Mesendoderm (in vitro differentiated cells): ENCODE results near the gene WFIKKN2.

Source experiments
- DNase-seq: peaks from one replicate; pipeline ENCODE4 v3.0.0; 2013
- H2AK5ac ChIP-seq: 2 replicates; pipeline ENCODE4 v1.6.1; 2013; ENCODE audit warnings: low read length, inconsistent platforms
- H2BK120ac ChIP-seq: 2 replicates; pipeline ENCODE4 v1.6.1; 2013; ENCODE audit warnings: low read depth, mild to moderate bottlenecking, low read length, moderate library complexity, mixed read lengths
- H2BK15ac ChIP-seq: replicated peaks from 2 replicates; pipeline ENCODE4 v1.6.1; 2013; ENCODE audit warnings: low read depth, mild to moderate bottlenecking, moderate library complexity
- H2BK5ac ChIP-seq: 2 replicates; pipeline ENCODE4 v1.6.1; 2013; ENCODE audit warnings: low read length, inconsistent platforms
- H3K18ac ChIP-seq: 2 replicates; pipeline ENCODE4 v1.6.1; 2013; ENCODE audit warnings: mild to moderate bottlenecking, low read length, mixed read lengths
- H3K23ac ChIP-seq: one replicate; pipeline ENCODE4 v1.6.1; 2013; ENCODE audit warnings: low read length
- H3K27ac ChIP-seq: 2 replicates; pipeline ENCODE4 v1.5.1; 2013; ENCODE audit warnings: low read depth, mild to moderate bottlenecking, inconsistent platforms, low read length, moderate library complexity
- H3K27me3 ChIP-seq: 2 replicates; pipeline ENCODE4 v1.6.1; 2013; ENCODE audit warnings: low read length, control low read depth, mild to moderate bottlenecking, inconsistent platforms; ENCODE audit not compliant: insufficient read depth, poor library complexity
- H3K36me3 ChIP-seq: 2 replicates; pipeline ENCODE4 v1.6.1; 2013; ENCODE audit warnings: low read length, inconsistent platforms; ENCODE audit not compliant: control insufficient read depth, insufficient read depth
- H3K4ac ChIP-seq: one replicate; pipeline ENCODE4 v1.6.1; 2013; ENCODE audit warnings: low read depth, mild to moderate bottlenecking, low read length, moderate library complexity
- H3K4me1 ChIP-seq: 2 replicates; pipeline ENCODE4 v1.6.1; 2013; ENCODE audit warnings: low read depth, low read length, inconsistent platforms; ENCODE audit not compliant: control insufficient read depth
- H3K4me2 ChIP-seq: 2 replicates; pipeline ENCODE4 v1.6.1; 2013; ENCODE audit warnings: low read length
- H3K4me3 ChIP-seq: 2 replicates; pipeline ENCODE4 v1.5.1; 2013; ENCODE audit warnings: mild to moderate bottlenecking, low read length
- H3K56ac ChIP-seq: one replicate; pipeline ENCODE4 v1.6.1; 2013; ENCODE audit warnings: low read length
- H3K79me1 ChIP-seq: 2 replicates; pipeline ENCODE4 v1.6.1; 2013; ENCODE audit warnings: low read length, inconsistent platforms
- H3K79me2 ChIP-seq: 2 replicates; pipeline ENCODE4 v1.6.1; 2013; ENCODE audit warnings: mild to moderate bottlenecking, low read length; ENCODE audit not compliant: control insufficient read depth, insufficient read depth
- H3K9ac ChIP-seq: 2 replicates; pipeline ENCODE4 v1.6.1; 2013; ENCODE audit warnings: low read length, inconsistent platforms
- H4K5ac ChIP-seq: one replicate; pipeline ENCODE4 v1.6.1; 2013; ENCODE audit warnings: low read length
- H4K8ac ChIP-seq: one replicate; pipeline ENCODE4 v1.6.1; 2013; ENCODE audit warnings: low read depth, mild to moderate bottlenecking, control low read depth, low read length, moderate library complexity
- WGBS: extraction: QIAGEN DNeasy Blood & Tissue Kit; methylation state at CpG from one replicate; pipeline ENCODE4 v1.1.7; 2013; ENCODE audit warnings: low lambda C conversion rate, missing lambda C conversion rate; ENCODE audit not compliant: insufficient coverage; ENCODE audit errors: extremely low coverage; 5-methylcytosine and 5-hydroxymethylcytosine counted together

Gene WFIKKN2

GRCh38 chr17:50877838-50878237, 42.5 kb downstream of the WFIKKN2 start:
- Histone ChIP-seq H3K56ac (no peak overlapping the region), H3K4me2 (no peak overlapping the region), H3K9ac (no peak overlapping the region), H2BK120ac (no peak overlapping the region), H3K79me1 (no peaks in the 10 kb centered on the region), H4K5ac (no peak overlapping the region), H3K4me1 (no peaks in the 10 kb centered on the region), H4K8ac (no peak overlapping the region), H3K23ac (no peak overlapping the region), H3K18ac (no peak overlapping the region), H2BK15ac (no peak overlapping the region), H3K27me3 (no peaks in the 10 kb centered on the region), H3K27ac (no peak overlapping the region), H2BK5ac (no peak overlapping the region), H3K4ac (no peak overlapping the region), H2AK5ac (no peak overlapping the region), H3K4me3 (no peak overlapping the region), H3K36me3 (no peaks in the 10 kb centered on the region), H3K79me2 (no peaks in the 10 kb centered on the region)
- no peak for DNase-seq
- WGBS, result no CpG with 5 or more reads among the region's 1 CpG

- H2AK5ac ChIP-seq, result no peak overlapping the region
- no peaks in the 10 kb centered on the region for H3K4me1 ChIP-seq
- no peaks in the 10 kb centered on the region for H3K79me1 ChIP-seq
- H3K23ac ChIP-seq, result no peak overlapping the region
- no CpG with 5 or more reads among the region's 5 CpGs for WGBS
- H3K36me3 ChIP-seq, result no peaks in the 10 kb centered on the region
- no peaks in the 10 kb centered on the region for H3K27me3 ChIP-seq
- no peak overlapping the region for H2BK120ac ChIP-seq
- H4K8ac ChIP-seq, result no peak overlapping the region
- H3K4ac ChIP-seq, result no peak overlapping the region
- DNase-seq, result no peak
- no peak overlapping the region for H3K4me3 ChIP-seq
- H3K27ac ChIP-seq, result no peak overlapping the region
- no peak overlapping the region for H4K5ac ChIP-seq
- H3K56ac ChIP-seq, result no peak overlapping the region
- no peak overlapping the region for H3K9ac ChIP-seq
- no peak overlapping the region for H3K4me2 ChIP-seq
- H3K18ac ChIP-seq, result no peak overlapping the region
- H3K79me2 ChIP-seq, result no peaks in the 10 kb centered on the region
- H2BK15ac ChIP-seq, result no peak overlapping the region
- H2BK5ac ChIP-seq, result no peak overlapping the region
Measured at GRCh38 chr17:50879086-50879485, 43.7 kb downstream of the WFIKKN2 start.

GRCh38 chr17:50881182-50881581, 45.8 kb downstream of the WFIKKN2 start:
- Histone ChIP-seq H3K4me3 (no peak overlapping the region), H3K4me1 (peaks cover 2% of the 10 kb centered on the region), H2AK5ac (no peak overlapping the region), H3K36me3 (no peaks in the 10 kb centered on the region), H3K23ac (no peak overlapping the region), H3K27me3 (no peaks in the 10 kb centered on the region), H3K79me2 (no peaks in the 10 kb centered on the region), H3K56ac (no peak overlapping the region), H3K27ac (no peak overlapping the region), H3K4ac (no peak overlapping the region), H3K9ac (no peak overlapping the region), H4K8ac (no peak overlapping the region), H3K18ac (no peak overlapping the region), H2BK5ac (no peak overlapping the region), H3K79me1 (no peaks in the 10 kb centered on the region), H2BK15ac (no peak overlapping the region), H2BK120ac (no peak overlapping the region), H4K5ac (no peak overlapping the region), H3K4me2 (no peak overlapping the region)
- no CpG with 5 or more reads among the region's 2 CpGs for WGBS
- no peak for DNase-seq

- Histone ChIP-seq H3K36me3 (no peaks in the 10 kb centered on the region), H3K4me1 (peaks cover 2% of the 10 kb centered on the region), H2BK120ac (no peak overlapping the region), H3K18ac (no peak overlapping the region), H4K8ac (no peak overlapping the region), H3K4me3 (no peak overlapping the region), H2AK5ac (no peak overlapping the region), H3K79me2 (no peaks in the 10 kb centered on the region), H3K23ac (no peak overlapping the region), H3K4ac (no peak overlapping the region), H3K79me1 (no peaks in the 10 kb centered on the region), H2BK15ac (no peak overlapping the region), H4K5ac (no peak overlapping the region), H2BK5ac (no peak overlapping the region), H3K27ac (no peak overlapping the region), H3K27me3 (no peaks in the 10 kb centered on the region), H3K56ac (no peak overlapping the region), H3K9ac (no peak overlapping the region), H3K4me2 (no peak overlapping the region)
- DNase-seq, result no peak
- no CpG with 5 or more reads among the region's 7 CpGs for WGBS
Measured at GRCh38 chr17:50882851-50883250, 47.5 kb downstream of the WFIKKN2 start.

- no peak overlapping the region for H2AK5ac ChIP-seq
- no peak overlapping the region for H2BK15ac ChIP-seq
- no peaks in the 10 kb centered on the region for H3K27me3 ChIP-seq
- no peak overlapping the region for H4K5ac ChIP-seq
- no peak for DNase-seq
- no peak overlapping the region for H3K56ac ChIP-seq
- no peak overlapping the region for H3K4me3 ChIP-seq
- H3K18ac ChIP-seq, result no peak overlapping the region
- no peak overlapping the region for H3K4ac ChIP-seq
- H4K8ac ChIP-seq, result no peak overlapping the region
- H2BK120ac ChIP-seq, result no peak overlapping the region
- H2BK5ac ChIP-seq, result no peak overlapping the region
- no peaks in the 10 kb centered on the region for H3K79me1 ChIP-seq
- no peaks in the 10 kb centered on the region for H3K36me3 ChIP-seq
- H3K23ac ChIP-seq, result no peak overlapping the region
- H3K27ac ChIP-seq, result no peak overlapping the region
- H3K4me1 ChIP-seq, result peaks cover 2% of the 10 kb centered on the region
- no peaks in the 10 kb centered on the region for H3K79me2 ChIP-seq
- no peak overlapping the region for H3K9ac ChIP-seq
- WGBS, result no CpG with 5 or more reads among the region's 5 CpGs
- no peak overlapping the region for H3K4me2 ChIP-seq
Measured at GRCh38 chr17:50883850-50884438, 48.6 kb downstream of the WFIKKN2 start.
